ENCODE measurements around the gene KCNAB2. TPM values are rescaled to one million over a fixed set of nuclear protein-coding genes. Genes with fewer than 3 reads are reported as not detected.
"Not testable (repeated sequence)": the region's sequence is repeated elsewhere in the genome, so short reads cannot be mapped to it uniquely, and the experiment has no call there.

Gene KCNAB2
- total RNA-seq, 1 experiment from 2014 or later: 3.4 TPM

DNA sequence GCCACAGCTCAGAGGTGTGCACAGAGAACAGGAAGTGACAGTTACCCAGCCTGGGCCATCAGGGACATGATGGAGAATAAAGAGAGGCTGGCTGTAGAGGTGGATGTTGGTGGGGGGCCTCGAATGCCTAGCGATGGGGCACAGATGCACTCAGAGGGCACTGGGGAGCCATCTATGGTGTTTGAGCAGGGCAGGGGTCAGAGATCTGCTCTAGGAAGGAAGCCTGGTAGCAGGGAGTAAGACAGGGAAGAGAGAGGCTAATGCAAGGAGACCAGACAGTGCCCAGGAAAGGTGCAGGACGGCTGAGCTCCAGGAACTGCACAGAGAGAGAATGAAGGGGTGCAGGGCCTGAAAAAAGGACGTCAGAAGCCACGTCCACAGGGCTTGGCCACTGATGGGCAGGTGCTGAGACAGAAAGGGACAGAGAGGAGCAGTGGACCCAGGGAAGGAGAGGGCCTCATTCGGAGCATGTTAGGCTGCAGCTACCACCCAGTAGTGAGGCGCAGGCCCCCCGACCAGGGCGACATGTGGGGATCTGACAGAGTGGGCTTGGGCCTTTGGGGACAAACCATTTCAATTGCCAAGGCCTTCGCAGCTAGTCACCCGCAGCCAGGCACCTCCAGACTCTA, 1.1 kb upstream of the KCNAB2 start:
- Histone ChIP-seq H3K36me3 (no peaks in the 10 kb centered on the region), H3K9me3 (replicated peaks) (no peaks in the 10 kb centered on the region), H3K4me3 (no peak overlapping the region), H3K27ac (no peak overlapping the region), H3K27me3 (replicated peaks) (no peaks in the 10 kb centered on the region), H3K4me1 (replicated peaks) (no peaks in the 10 kb centered on the region)
- DNase-seq (ENCODE audit: low read depth in 1 of 2, low spot score in 2 of 2): no peak

DNA sequence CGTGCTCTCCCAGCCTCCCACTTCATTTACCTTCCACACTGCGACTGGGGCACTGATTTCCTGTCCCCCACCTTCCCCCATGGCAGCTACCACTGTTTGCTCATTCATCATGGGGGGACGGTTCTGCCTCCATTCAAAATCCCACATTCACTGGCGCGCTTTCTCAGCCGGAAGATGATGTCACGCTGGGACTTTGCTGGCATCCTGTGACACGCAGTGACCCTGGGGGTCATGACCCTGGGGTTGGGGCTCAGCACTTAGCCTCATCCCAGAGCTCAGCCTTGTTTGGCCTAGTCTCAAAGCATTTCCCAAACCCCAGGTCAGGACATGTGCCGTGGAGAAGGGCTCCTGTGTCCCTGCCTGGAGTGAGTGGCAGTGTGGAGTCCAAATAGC, 582 bp upstream of the KCNAB2 start:
- no peak for DNase-seq (ENCODE audit: low read depth in 1 of 2, low spot score in 2 of 2)
- Histone ChIP-seq H3K27ac (no peak overlapping the region), H3K4me1 (replicated peaks) (no peaks in the 10 kb centered on the region), H3K36me3 (no peaks in the 10 kb centered on the region), H3K4me3 (no peak overlapping the region), H3K9me3 (replicated peaks) (no peaks in the 10 kb centered on the region), H3K27me3 (replicated peaks) (no peaks in the 10 kb centered on the region)

DNA sequence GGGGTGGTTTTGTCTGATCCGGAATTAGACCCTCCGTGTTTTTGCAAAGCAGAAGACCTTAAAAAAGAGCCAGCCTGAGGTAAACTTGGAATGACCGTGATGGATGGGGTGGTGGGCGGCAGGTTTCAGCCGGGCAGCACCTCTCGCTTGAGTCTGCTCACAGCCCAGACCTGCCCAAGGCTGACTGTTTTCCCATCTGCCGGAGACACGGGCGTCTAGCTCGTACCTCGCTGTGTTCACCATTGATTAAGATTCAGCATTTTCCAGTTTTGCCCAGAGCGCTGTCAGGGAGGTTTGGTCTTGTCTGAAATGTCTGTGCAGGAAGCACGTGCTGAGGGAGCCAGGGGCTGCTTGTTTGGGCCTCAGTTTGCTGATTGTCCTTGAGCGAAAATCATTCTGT, 591 bp downstream of the KCNAB2 start:
- no peak overlapping the region for H3K27ac ChIP-seq
- no peaks in the 10 kb centered on the region for H3K36me3 ChIP-seq
- no peaks in the 10 kb centered on the region for H3K9me3 ChIP-seq (replicated peaks)
- H3K27me3 ChIP-seq (replicated peaks): no peaks in the 10 kb centered on the region
- DNase-seq (ENCODE audit: low read depth in 1 of 2, low spot score in 2 of 2): no peak
- H3K4me1 ChIP-seq (replicated peaks): no peaks in the 10 kb centered on the region
- no peak overlapping the region for H3K4me3 ChIP-seq

DNA sequence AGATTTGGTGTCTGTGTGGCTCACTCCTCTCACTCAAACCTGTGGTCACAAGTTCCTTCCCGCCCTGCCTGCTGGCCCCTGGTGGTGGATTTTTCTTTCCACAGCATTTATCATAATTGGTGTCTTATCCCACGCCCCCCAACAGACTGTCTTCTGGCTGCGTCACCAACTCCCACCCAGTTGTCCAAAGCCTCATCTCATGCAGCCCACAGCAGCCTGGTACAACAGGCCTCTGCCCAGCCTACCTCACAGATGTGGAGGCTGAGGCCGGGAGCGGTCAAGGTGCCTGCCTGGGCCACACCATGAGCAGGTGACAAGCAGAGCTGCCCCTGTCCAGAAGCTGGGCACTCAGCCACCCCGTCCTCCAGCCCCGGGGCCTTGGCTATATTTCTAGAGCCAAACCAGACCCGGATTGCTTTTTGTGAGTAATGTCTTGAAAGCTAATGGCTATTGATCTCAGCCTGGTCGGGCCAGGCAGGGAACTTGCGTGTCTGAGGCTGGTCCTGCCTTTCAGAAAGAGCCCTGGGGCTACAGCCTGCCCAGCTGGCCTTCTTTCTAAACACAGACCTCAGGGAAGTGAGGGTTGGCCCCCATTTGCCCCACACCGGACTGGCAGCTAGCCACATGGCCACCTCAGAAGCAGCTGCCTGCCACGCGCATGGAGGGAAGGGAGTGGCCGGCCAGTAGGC, 2.6 kb downstream of the KCNAB2 start:
- H3K9me3 ChIP-seq (replicated peaks): no peaks in the 10 kb centered on the region
- no peaks in the 10 kb centered on the region for H3K36me3 ChIP-seq
- H3K27ac ChIP-seq: no peak overlapping the region
- no peaks in the 10 kb centered on the region for H3K4me1 ChIP-seq (replicated peaks)
- H3K27me3 ChIP-seq (replicated peaks): no peaks in the 10 kb centered on the region
- no peak for DNase-seq (ENCODE audit: low read depth in 1 of 2, low spot score in 2 of 2)
- no peak overlapping the region for H3K4me3 ChIP-seq

DNA sequence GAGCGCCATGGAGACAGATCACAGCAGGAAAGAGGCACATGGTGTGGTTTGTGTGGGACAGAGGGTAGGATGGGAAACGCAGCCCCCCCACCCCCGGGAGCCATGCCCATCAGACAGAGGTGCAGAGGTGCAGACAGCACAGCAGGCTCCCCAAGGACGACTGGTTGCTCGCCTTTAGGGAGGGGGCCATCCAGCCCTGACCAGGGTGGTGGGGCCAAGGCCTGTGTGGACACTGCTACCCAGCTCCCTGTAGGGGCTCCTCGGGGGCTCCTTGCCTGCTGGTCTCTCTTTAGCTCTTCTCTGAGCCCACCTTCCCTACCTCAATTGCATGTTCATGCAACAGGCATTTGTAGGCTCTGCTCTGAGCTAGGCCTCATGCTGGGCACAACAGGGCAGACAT, 3.7 kb downstream of the KCNAB2 start:
- H3K27ac ChIP-seq: no peak overlapping the region
- no peaks in the 10 kb centered on the region for H3K4me1 ChIP-seq (replicated peaks)
- H3K36me3 ChIP-seq: no peaks in the 10 kb centered on the region
- no peak for DNase-seq (ENCODE audit: low read depth in 1 of 2, low spot score in 2 of 2)
- no peaks in the 10 kb centered on the region for H3K9me3 ChIP-seq (replicated peaks)
- no peak overlapping the region for H3K4me3 ChIP-seq
- no peaks in the 10 kb centered on the region for H3K27me3 ChIP-seq (replicated peaks)

DNA sequence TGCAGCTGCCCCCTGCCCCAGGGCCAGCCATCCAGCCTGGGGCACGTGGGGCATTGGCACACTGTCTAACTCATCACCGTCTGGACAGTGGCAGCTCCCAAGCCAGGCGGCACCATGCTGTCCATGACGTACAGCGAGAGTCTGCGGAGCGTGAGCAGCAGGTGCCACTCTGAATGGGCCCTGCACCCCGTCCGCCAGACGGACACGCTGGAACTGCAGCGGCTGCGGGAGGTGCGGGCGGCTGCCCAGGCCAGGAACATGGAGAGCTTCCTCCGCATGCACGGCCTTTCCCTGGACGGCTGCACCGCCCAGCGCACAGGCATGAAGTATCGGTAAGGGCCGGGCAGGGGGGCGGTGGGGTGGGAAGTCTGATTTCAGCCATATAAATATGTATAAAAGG, 5.7 kb downstream of the KCNAB2 start:
- Histone ChIP-seq H3K27me3 (replicated peaks) (no peaks in the 10 kb centered on the region), H3K4me3 (no peak overlapping the region), H3K27ac (no peak overlapping the region), H3K9me3 (replicated peaks) (no peaks in the 10 kb centered on the region), H3K36me3 (no peaks in the 10 kb centered on the region), H3K4me1 (replicated peaks) (no peaks in the 10 kb centered on the region)
- DNase-seq (ENCODE audit: low read depth in 1 of 2, low spot score in 2 of 2): no peak

DNA sequence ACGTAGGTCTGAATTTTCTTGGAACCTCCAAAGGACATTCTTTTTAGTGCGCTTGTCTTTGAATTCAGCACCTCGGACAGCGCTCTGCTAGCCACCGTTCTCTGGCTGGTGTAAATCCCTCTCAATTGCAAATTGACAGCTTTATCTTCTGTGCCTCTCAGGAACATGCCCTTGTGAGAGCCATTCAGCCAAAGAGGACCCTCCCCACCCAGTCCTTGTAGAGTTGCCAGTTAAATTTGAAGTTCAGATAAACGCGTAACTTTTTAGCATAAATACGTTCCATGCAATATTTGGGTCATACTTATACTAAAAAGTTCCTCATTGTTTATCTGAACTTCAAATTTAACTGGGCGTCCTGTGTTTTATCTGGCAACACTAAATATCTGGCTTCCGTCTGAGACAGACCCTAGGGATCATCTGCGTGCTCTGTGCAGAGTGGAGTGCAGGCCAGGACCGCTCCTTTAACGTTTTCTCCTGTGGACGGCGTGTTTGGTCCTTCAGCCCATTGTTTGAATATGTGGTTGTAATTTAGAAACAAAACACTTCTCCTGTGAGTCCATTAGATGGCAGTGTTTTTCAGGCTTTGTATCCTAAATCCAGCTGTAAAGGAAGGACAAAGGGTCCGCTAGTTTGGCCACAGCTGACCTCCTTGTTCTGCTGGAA, 7.0 kb downstream of the KCNAB2 start:
- DNase-seq (ENCODE audit: low read depth in 1 of 2, low spot score in 2 of 2): peak; percentile 48 to 63
- no peak overlapping the region for H3K4me3 ChIP-seq

DNA sequence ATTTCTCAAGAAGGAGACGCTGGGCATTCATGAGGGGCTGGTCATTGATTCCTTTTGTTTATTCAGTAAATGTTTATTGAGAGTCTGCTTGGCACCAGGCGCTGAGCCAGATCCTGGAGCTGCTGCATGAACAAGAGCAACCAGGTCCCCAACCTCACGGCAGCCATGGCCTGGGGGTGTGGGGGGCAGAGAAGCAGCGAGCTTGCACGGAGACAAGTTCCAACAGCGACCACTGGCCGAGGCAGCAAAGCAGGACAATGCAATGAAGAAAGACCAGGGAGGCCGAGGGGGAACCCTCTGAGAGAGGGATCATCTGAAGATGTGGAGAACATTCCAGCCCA, 7.5 kb downstream of the KCNAB2 start:
- DNase-seq (ENCODE audit: low read depth in 1 of 2, low spot score in 2 of 2): no peak
- Histone ChIP-seq H3K4me1 (replicated peaks) (no peaks in the 10 kb centered on the region), H3K9me3 (replicated peaks) (no peaks in the 10 kb centered on the region), H3K27ac (no peak overlapping the region), H3K27me3 (replicated peaks) (no peaks in the 10 kb centered on the region), H3K4me3 (no peak overlapping the region), H3K36me3 (no peaks in the 10 kb centered on the region)

More for the DNA sequence above, 7.0 kb downstream of the KCNAB2 start:
- Histone ChIP-seq H3K4me1 (replicated peaks) (no peaks in the 10 kb centered on the region), H3K36me3 (no peaks in the 10 kb centered on the region), H3K27me3 (replicated peaks) (no peaks in the 10 kb centered on the region), H3K27ac (no peak overlapping the region), H3K9me3 (replicated peaks) (no peaks in the 10 kb centered on the region)

DNA sequence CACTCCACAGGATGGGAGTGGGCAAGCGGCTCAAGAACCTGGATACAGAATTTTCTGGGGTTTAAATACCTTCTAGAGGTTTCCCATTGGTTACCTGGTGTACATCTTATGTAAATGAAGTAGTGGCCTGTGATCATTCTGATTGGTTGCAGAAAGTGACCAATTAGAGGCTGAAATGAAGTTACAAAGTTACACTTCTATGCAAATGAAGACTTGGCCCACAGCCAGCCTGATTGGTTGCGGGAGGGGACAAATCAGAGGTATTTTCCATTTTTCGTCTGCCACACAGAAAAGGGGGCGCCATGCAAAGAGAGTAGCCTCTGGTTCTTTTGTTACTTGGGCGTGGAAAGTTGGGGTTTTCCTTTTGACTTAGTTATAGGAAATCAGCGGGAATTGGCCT, 8.9 kb downstream of the KCNAB2 start:
- H3K9me3 ChIP-seq (replicated peaks): no peaks in the 10 kb centered on the region
- no peak overlapping the region for H3K4me3 ChIP-seq
- DNase-seq (ENCODE audit: low read depth in 1 of 2, low spot score in 2 of 2): no peak
- H3K4me1 ChIP-seq (replicated peaks): no peaks in the 10 kb centered on the region
- no peaks in the 10 kb centered on the region for H3K27me3 ChIP-seq (replicated peaks)
- H3K27ac ChIP-seq: no peak overlapping the region
- H3K36me3 ChIP-seq: no peaks in the 10 kb centered on the region

DNA sequence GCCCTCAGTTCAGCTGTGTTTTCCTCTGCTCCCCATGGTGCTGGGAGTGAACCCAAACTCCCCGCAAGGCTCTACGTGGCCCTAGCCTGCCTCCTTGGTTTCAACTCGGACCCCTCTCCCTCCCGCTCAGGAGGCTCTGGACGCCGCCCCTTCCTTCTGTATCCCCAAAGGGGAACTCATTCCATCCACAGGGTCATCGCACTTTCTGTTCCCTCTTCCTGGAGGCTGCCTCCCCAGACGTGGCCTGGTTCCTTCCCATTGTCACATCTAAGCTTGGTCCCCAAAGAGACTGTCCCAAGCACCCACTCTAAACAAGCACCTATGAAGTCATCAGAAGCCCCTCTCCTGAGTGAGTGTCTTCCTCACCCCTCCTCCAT, 10.9 kb downstream of the KCNAB2 start:
- Histone ChIP-seq H3K36me3 (no peaks in the 10 kb centered on the region), H3K27me3 (replicated peaks) (no peaks in the 10 kb centered on the region), H3K4me3 (no peak overlapping the region), H3K9me3 (replicated peaks) (no peaks in the 10 kb centered on the region), H3K27ac (no peak overlapping the region), H3K4me1 (replicated peaks) (no peaks in the 10 kb centered on the region)
- no peak for DNase-seq (ENCODE audit: low read depth in 1 of 2, low spot score in 2 of 2)

DNA sequence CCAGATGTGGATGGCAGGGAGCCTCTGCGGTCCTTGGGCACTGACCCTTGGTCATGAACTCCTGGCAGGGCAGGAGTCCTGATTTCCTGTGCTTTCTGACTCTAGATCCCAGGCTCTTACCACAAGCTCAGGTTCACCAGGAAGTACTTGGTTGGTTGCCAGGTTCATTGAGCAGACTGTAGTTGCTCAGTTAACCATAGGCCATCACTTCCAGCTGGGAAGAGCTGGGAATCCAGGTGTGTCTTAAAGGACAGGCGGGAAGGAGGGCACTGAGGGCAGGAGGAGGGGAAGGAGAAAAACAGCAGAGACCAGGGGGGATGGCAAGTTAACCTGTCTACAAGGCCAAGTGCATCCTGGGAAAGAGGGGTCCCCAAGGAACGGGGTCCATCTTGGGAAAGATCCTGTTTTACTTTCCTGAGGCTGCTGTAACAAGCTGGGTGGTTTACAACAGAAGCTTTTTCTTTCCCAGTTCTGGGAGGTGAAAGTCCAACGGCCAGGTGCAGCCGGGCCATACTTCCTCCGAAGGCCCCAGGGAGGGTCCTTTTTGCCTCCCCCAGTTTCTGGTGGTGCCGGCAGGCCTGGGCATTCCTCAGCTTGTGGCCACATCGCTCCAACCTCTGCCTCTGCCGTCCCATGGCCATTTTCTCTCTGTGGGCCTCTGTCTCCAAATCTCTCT, 11.6 kb downstream of the KCNAB2 start:
- Histone ChIP-seq H3K27me3 (replicated peaks) (no peaks in the 10 kb centered on the region), H3K27ac (no peak overlapping the region), H3K4me1 (replicated peaks) (no peaks in the 10 kb centered on the region), H3K36me3 (no peaks in the 10 kb centered on the region), H3K9me3 (replicated peaks) (no peaks in the 10 kb centered on the region), H3K4me3 (no peak overlapping the region)
- no peak for DNase-seq (ENCODE audit: low read depth in 1 of 2, low spot score in 2 of 2)

DNA sequence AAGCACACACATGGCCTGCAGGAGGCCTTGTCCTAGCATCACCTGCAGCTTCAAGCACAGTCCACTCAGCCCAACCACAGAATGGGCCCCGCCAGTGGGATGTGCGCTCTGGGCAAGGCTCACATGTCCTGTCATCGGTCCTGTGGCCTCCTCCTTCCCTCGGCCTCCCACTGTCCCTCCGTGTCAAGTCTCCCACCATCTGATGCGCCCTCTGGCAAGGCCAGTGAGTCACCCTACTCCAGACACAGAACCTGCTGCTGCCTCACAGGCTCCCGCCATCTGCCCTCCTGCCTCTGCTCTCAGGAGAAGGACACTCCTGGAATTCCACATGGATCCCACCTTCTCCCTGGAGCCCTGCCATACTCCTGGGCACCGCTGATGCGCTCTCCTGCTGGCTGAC, 14.2 kb downstream of the KCNAB2 start:
- H3K36me3 ChIP-seq: no peaks in the 10 kb centered on the region
- no peak overlapping the region for H3K27ac ChIP-seq
- no peaks in the 10 kb centered on the region for H3K27me3 ChIP-seq (replicated peaks)
- no peak for DNase-seq (ENCODE audit: low read depth in 1 of 2, low spot score in 2 of 2)
- H3K4me3 ChIP-seq: no peak overlapping the region
- H3K4me1 ChIP-seq (replicated peaks): no peaks in the 10 kb centered on the region
- no peaks in the 10 kb centered on the region for H3K9me3 ChIP-seq (replicated peaks)

DNA sequence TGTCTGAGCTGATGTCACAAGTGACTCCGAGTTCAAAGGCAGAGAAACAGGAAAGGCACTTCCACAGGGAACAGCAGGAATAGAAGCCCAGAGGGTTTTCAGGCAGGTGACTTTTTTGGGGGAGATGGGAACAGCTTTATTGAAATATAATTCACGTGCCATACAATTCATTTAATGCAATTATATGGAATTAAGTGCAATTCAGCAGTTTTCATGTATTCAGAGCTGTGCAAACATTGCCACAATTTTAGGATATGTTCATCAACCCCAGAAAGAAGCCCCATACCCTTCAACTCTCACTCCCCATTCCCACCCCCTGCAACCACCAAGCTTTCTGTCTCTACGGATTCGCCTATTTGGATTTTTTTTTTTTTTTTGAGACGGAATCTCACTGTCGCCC, 17.0 kb downstream of the KCNAB2 start:
- Histone ChIP-seq H3K27me3 (replicated peaks) (no peaks in the 10 kb centered on the region), H3K27ac (no peak overlapping the region), H3K4me1 (replicated peaks) (no peaks in the 10 kb centered on the region), H3K4me3 (no peak overlapping the region), H3K36me3 (no peaks in the 10 kb centered on the region), H3K9me3 (replicated peaks) (no peaks in the 10 kb centered on the region)
- DNase-seq (ENCODE audit: low read depth in 1 of 2, low spot score in 2 of 2): no peak

DNA sequence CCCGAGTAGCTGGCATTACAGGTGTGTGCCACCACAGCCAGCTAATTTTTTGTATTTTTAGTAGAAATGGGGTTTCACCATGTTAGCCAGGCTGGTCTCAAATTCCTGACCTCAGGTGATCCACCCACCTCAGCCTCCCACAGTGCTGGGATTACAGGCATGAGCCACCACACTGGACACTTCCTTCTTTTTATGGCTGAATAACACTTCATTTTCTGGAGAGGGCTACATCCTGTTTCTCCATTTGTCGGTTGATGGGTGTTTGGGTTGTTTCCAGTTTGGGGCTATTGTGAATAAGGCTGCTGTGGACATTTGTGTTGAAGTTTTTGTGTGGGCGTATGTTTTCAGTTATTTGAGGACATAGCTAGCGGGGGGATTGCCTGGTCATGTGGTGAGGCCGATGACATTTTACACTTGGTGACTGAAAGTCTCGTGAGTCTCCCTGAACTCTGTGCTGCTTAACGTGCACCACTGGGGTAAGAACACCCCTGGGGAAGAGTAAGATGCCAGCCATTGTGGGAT, 17.9 kb downstream of the KCNAB2 start:
- not testable (repeated sequence) for H3K4me3 ChIP-seq; H3K27ac ChIP-seq; H3K9me3 ChIP-seq (replicated peaks); H3K27me3 ChIP-seq (replicated peaks); DNase-seq (ENCODE audit: low read depth in 1 of 2, low spot score in 2 of 2); H3K36me3 ChIP-seq; H3K4me1 ChIP-seq (replicated peaks)
